Myocyte (in vitro differentiated cells): ENCODE measurements around the gene GRID2. TPM values are rescaled to one million over a fixed set of nuclear protein-coding genes. Genes with fewer than 3 reads are reported as not detected.
"Not testable (repeated sequence)": the region's sequence is repeated elsewhere in the genome, so short reads cannot be mapped to it uniquely, and the experiment has no call there.

Source experiments
- DNase-seq: peaks from one replicate; pipeline ENCODE4 v3.0.0-alpha.2; 2012; ENCODE audit warnings: low read depth
- polyA plus RNA-seq: library from polyadenylated mRNA; unstranded; fragments of >200 nt; gene quantifications from one replicate; pipeline ENCODE4 v1.2.1, GENCODE V29; 2012; ENCODE audit warnings: missing spikeins
- total RNA-seq: library from RNA; depleted of rRNA; stranded (reverse); fragments of >200 nt; gene quantifications from 2 replicates; pipeline ENCODE4 v1.2.3, GENCODE V29; 2014

The GRID2 gene
- total RNA-seq = 0.05 and 0.16 TPM in 2 replicates
- polyA plus RNA-seq = not detected

- DNase-seq = peak; percentile 5
Measured at GRCh38 chr4:92303621-92304027, at the start of gene GRID2. TSS of gene GRID2 (plus strand) at chr4:92303966.

DNA sequence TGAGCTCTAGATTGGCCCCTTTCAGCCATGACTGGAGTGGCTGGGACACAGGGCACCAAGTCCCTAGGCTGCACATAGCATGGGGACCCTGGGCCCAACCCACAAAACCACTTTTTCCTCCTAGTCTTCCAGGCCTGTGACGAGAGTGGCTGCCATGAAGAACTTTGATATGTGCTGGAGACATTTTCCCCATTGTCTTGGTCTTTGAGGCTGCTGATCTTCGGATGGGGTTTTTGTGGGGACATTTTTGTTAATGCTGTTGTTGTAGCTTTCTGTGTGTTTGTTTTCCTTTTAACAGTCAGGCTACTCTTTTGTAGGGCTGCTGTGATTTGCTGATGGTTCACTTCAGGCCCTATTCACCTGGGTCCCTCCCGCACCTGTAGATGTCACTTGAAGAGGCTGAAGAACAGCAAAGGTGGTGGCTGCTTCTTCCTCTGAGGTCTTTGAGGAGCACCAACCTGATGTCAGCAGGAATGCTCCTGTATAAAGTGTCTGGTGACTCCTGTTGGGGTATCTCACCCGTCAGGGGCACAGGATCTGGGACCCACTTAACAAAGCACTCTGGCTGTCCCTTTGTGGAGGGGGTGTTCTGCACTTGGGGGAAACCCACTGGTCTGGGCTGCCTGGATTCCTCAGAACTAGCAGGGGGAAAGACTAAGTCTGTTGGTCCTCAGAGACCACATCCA lies 49.6 kb upstream of the GRID2 start:
- DNase-seq = no peak

GRCh38 chr4:92254767-92255442 lies 48.9 kb upstream of the GRID2 start:
- DNase-seq = no peak

- no peak for DNase-seq
Measured at GRCh38 chr4:92255920-92256244, 47.9 kb upstream of the GRID2 start.

GRCh38 chr4:92257931-92258857 lies 45.6 kb upstream of the GRID2 start:
- no peak for DNase-seq

- DNase-seq = no peak
Measured at GRCh38 chr4:92261256-92261655, 42.5 kb upstream of the GRID2 start.

GRCh38 chr4:92262371-92262770 lies 41.4 kb upstream of the GRID2 start:
- DNase-seq = no peak

- DNase-seq = no peak
Measured at GRCh38 chr4:92263010-92263409, 40.8 kb upstream of the GRID2 start.

- no peak for DNase-seq
Measured at GRCh38 chr4:92263575-92263974, 40.2 kb upstream of the GRID2 start.

GRCh38 chr4:92264163-92264562 lies 39.6 kb upstream of the GRID2 start:
- DNase-seq = no peak

- peak; percentile 56 for DNase-seq
Measured at GRCh38 chr4:92265021-92265420, 38.7 kb upstream of the GRID2 start.

- DNase-seq = no peak
Measured at GRCh38 chr4:92265798-92266197, 38.0 kb upstream of the GRID2 start.

GRCh38 chr4:92266521-92266920 lies 37.2 kb upstream of the GRID2 start:
- DNase-seq = no peak

GRCh38 chr4:92268642-92269041 lies 35.1 kb upstream of the GRID2 start:
- DNase-seq = no peak

DNA sequence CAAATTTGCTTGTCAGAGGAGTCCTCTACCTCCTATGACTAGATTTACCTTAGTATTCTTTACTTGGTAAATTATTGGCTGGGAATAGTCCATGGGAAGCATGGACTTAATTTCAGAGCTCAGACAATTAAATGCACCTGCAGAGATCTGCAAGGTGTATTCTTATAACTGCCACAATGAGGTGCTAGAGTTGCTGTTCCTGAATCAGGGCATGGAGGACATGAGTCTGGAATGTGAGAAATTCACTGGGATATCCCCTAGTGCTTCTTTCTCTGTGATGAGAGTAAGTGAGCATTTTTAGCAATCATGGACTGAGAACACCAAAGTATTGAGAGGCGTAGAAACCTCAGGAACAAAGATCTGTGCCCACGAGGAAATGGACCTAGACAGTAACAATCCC lies 32.9 kb upstream of the GRID2 start:
- no peak for DNase-seq

- not testable (repeated sequence) for DNase-seq
Measured at GRCh38 chr4:92271551-92271950, 32.2 kb upstream of the GRID2 start.

- DNase-seq = not testable (repeated sequence)
Measured at GRCh38 chr4:92277057-92277881, 26.5 kb upstream of the GRID2 start.

DNA sequence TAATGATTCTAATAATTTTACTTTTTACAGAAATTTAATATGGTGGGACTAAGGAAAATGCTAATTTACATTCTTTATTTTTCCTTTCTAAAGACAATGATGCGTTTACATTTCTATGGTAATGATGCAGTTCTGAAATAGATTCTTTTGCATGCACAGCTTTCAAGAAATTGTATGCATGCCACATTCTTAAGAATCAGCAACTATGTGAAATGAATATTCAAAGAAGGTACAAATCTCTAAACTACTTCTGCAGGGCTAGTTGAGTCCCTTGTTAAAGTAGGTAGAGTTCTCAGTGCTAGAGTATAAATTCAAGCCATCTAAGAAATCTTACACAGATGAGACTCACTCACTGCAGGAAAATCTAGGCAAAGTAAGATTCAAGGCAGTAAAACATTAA lies 24.5 kb upstream of the GRID2 start:
- no peak for DNase-seq

DNA sequence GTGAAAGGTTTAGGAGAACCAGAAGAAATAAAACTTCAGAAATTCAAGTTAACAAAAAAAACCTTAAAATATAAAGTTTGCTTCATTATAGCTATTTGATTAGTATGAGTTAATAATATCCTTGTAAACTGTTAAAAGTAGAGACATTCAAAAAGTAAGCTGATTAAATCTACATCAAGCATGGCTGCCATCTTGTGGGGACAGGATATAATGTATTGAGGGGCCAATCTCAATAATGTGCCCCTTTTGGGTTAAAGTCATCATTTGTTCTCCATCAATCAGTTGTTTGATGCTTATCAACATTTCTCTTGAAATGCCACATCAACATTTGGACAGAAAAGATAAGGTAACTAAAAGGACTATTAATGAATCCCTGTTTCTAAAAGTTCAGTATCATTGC lies 4.6 kb upstream of the GRID2 start:
- DNase-seq = peak; percentile 18

GRCh38 chr4:92304121-92304520 lies 355 bp downstream of the GRID2 start:
- DNase-seq = peak; percentile 2

DNA sequence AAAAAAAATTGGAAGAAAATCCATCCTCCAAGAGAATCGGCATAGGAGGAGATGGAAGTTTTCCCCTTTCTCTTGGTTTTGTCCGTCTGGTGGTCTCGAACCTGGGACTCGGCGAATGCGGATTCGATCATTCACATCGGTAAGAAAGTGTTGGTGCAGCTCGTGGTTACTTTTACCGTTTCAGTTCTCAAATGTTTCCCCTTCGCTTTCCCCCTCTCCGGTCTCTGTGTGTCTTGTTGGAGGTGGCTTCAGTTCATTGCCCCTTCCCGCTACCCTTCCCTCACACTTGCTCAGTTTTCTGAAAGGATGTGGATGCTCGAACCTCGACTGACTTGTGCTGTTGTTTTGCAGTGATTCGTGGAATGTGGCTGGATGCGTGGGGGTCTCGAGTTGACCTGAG lies 840 bp downstream of the GRID2 start:
- peak; percentile 3 for DNase-seq
